C4-2B (cell line): ENCODE data around the gene H1-8.

Experiments
- H3K27ac ChIP-seq: fragments of 450-650 bp; 2 replicates; pipeline ENCODE4 v1.5.1; 2017
- CTCF ChIP-seq: fragments of 450-650 bp; conservative IDR thresholded peaks from 2 replicates; pipeline ENCODE4 v1.5.1; 2017; ENCODE audit warnings: mild to moderate bottlenecking
- ZFX ChIP-seq: fragments of 450-650 bp; IDR thresholded peaks from 2 replicates; pipeline ENCODE4 v1.6.1; 2017

The H1-8 gene

GRCh38 chr3:129530821-129531220 is 12.2 kb upstream of the H1-8 start:
- TF ChIP-seq CTCF (no peak), ZFX (no peak)
- no peak overlapping the region for H3K27ac ChIP-seq

DNA sequence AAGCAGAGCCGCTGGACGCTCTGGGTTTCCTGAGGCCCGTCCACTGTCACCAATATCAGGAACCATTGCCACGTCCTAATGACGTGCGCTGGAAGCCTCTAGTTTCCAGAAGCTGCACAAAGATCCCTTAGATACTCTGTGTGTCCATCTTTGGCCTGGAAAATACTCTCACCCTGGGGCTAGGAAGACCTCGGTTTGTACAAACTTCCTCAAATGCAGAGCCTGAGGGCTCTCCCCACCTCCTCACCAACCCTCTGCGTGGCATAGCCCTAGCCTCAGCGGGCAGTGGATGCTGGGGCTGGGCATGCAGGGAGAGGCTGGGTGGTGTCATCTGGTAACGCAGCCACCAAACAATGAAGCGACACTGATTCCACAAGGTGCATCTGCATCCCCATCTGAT is 11.3 kb upstream of the H1-8 start:
- H3K27ac ChIP-seq, result no peak overlapping the region
- TF ChIP-seq ZFX, result no peak
- TF ChIP-seq CTCF, result no peak

DNA sequence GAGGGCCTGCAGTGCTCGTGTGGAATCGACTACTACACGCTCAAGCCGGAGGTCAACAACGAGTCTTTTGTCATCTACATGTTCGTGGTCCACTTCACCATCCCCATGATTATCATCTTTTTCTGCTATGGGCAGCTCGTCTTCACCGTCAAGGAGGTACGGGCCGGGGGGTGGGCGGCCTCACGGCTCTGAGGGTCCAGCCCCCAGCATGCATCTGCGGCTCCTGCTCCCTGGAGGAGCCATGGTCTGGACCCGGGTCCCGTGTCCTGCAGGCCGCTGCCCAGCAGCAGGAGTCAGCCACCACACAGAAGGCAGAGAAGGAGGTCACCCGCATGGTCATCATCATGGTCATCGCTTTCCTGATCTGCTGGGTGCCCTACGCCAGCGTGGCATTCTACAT is 10.7 kb upstream of the H1-8 start:
- no peak overlapping the region for H3K27ac ChIP-seq
- TF ChIP-seq CTCF (no peak), ZFX (no peak)

- H3K27ac ChIP-seq, result no peak overlapping the region
- TF ChIP-seq CTCF (no peak), ZFX (no peak)
These were observed 9.6 kb upstream of the H1-8 start for GRCh38 chr3:129533406-129533805.

DNA sequence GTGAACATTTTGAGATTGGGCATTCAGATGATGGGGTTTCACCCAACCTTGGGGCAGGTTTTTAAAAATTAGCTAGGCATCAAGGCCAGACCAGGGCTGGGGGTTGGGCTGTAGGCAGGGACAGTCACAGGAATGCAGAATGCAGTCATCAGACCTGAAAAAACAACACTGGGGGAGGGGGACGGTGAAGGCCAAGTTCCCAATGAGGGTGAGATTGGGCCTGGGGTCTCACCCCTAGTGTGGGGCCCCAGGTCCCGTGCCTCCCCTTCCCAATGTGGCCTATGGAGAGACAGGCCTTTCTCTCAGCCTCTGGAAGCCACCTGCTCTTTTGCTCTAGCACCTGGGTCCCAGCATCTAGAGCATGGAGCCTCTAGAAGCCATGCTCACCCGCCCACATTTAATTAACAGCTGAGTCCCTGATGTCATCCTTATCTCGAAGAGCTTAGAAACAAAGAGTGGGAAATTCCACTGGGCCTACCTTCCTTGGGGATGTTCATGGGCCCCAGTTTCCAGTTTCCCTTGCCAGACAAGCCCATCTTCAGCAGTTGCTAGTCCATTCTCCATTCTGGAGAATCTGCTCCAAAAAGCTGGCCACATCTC is 8.4 kb upstream of the H1-8 start:
- TF ChIP-seq ZFX (no peak), CTCF (no peak)
- H3K27ac ChIP-seq, result no peak overlapping the region

DNA sequence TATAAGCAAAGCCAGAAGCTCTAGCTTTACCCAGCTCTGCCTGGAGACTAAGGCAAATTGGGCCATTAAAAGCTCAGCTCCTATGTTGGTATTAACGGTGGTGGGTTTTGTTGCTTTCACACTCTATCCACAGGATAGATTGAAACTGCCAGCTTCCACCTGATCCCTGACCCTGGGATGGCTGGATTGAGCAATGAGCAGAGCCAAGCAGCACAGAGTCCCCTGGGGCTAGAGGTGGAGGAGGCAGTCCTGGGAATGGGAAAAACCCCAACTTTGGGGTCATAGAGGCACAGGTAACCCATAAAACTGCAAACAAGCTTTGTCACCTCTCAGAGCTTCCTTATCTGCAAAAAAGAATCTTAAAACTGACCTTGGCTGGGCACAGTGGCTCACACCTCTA is 7.9 kb upstream of the H1-8 start:
- TF ChIP-seq CTCF (no peak), ZFX (no peak)
- H3K27ac ChIP-seq, result no peak overlapping the region

- TF ChIP-seq CTCF (no peak), ZFX (no peak)
These were observed 6.7 kb upstream of the H1-8 start for GRCh38 chr3:129536374-129536667.

More at GRCh38 chr3:129536374-129536667, 6.7 kb upstream of the H1-8 start:
- no peak overlapping the region for H3K27ac ChIP-seq
